ENCODE results near the gene LGMN. TPM values are rescaled to one million over a fixed set of nuclear protein-coding genes. Genes with fewer than 3 reads are reported as not detected.

LGMN gene
- total RNA-seq, 2 donors from 2014 or later, result 83.6 to 167 TPM

GRCh38 chr14:92709340-92710000, 39.0 kb downstream of the LGMN start:
- TF ChIP-seq, protein P1, sequence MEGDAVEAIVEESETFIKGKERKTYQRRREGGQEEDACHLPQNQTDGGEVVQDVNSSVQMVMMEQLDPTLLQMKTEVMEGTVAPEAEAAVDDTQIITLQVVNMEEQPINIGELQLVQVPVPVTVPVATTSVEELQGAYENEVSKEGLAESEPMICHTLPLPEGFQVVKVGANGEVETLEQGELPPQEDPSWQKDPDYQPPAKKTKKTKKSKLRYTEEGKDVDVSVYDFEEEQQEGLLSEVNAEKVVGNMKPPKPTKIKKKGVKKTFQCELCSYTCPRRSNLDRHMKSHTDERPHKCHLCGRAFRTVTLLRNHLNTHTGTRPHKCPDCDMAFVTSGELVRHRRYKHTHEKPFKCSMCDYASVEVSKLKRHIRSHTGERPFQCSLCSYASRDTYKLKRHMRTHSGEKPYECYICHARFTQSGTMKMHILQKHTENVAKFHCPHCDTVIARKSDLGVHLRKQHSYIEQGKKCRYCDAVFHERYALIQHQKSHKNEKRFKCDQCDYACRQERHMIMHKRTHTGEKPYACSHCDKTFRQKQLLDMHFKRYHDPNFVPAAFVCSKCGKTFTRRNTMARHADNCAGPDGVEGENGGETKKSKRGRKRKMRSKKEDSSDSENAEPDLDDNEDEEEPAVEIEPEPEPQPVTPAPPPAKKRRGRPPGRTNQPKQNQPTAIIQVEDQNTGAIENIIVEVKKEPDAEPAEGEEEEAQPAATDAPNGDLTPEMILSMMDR (IDR thresholded peaks at IDR 0.05), result no peak

GRCh38 chr14:92706386-92706785, 42.0 kb downstream of the LGMN start:
- Histone ChIP-seq H3K27me3 (replicated peaks; ENCODE audit: insufficient read depth) (no peaks in the 10 kb centered on the region), H3K9me3 (no peaks in the 10 kb centered on the region), H3K27ac (no peak overlapping the region), H3K4me1 (ENCODE audit: control insufficient read depth in 1 of 2, low read depth in 2 of 2) (no peaks in the 10 kb centered on the region), H3K36me3 (peaks cover 32% of the 10 kb centered on the region), H3K4me3 (no peak overlapping the region)
- ATAC-seq (ENCODE audit: insufficient number of reproducible peaks, low FRiP score, low read depth) (no peak), DNase-seq (ENCODE audit: low spot score) (no peak)
- TF ChIP-seq, protein P1 (IDR thresholded peaks at IDR 0.05), result no peak

More at GRCh38 chr14:92709340-92710000, 39.0 kb downstream of the LGMN start:
- no peak overlapping the region for H3K4me3 ChIP-seq
- ATAC-seq (ENCODE audit: insufficient number of reproducible peaks, low FRiP score, low read depth), result no peak
- H3K9me3 ChIP-seq, result no peaks in the 10 kb centered on the region
- peaks cover 40% of the 10 kb centered on the region for H3K36me3 ChIP-seq
- H3K4me1 ChIP-seq (ENCODE audit: control insufficient read depth in 1 of 2, low read depth in 2 of 2), result no peaks in the 10 kb centered on the region
- H3K27ac ChIP-seq, result no peak overlapping the region
- H3K27me3 ChIP-seq (replicated peaks; ENCODE audit: insufficient read depth), result no peaks in the 10 kb centered on the region
- no peak for DNase-seq (ENCODE audit: low spot score)

- TF ChIP-seq, protein P1 (IDR thresholded peaks at IDR 0.05), result no peak
- peaks cover 27% of the 10 kb centered on the region for H3K36me3 ChIP-seq
- no peak for DNase-seq (ENCODE audit: low spot score)
- no peak overlapping the region for H3K27ac ChIP-seq
- no peak overlapping the region for H3K4me3 ChIP-seq
- no peaks in the 10 kb centered on the region for H3K9me3 ChIP-seq
- H3K27me3 ChIP-seq (replicated peaks; ENCODE audit: insufficient read depth), result no peaks in the 10 kb centered on the region
- ATAC-seq (ENCODE audit: insufficient number of reproducible peaks, low FRiP score, low read depth), result no peak
- H3K4me1 ChIP-seq (ENCODE audit: control insufficient read depth in 1 of 2, low read depth in 2 of 2), result no peaks in the 10 kb centered on the region
Observed at GRCh38 chr14:92704821-92705220, 43.6 kb downstream of the LGMN start.

- H3K4me3 ChIP-seq, result no peak overlapping the region
- H3K27me3 ChIP-seq (replicated peaks; ENCODE audit: insufficient read depth), result no peaks in the 10 kb centered on the region
- DNase-seq (ENCODE audit: low spot score) (no peak), ATAC-seq (ENCODE audit: insufficient number of reproducible peaks, low FRiP score, low read depth) (no peak)
- H3K9me3 ChIP-seq, result no peaks in the 10 kb centered on the region
- H3K27ac ChIP-seq, result no peak overlapping the region
- H3K4me1 ChIP-seq (ENCODE audit: control insufficient read depth in 1 of 2, low read depth in 2 of 2), result no peaks in the 10 kb centered on the region
- TF ChIP-seq, protein P1 (IDR thresholded peaks at IDR 0.05), result no peak
- H3K36me3 ChIP-seq, result peaks cover 21% of the 10 kb centered on the region
Observed at GRCh38 chr14:92704036-92704804, 44.2 kb downstream of the LGMN start.

- Histone ChIP-seq H3K9me3 (no peaks in the 10 kb centered on the region), H3K27me3 (replicated peaks; ENCODE audit: insufficient read depth) (no peaks in the 10 kb centered on the region), H3K4me1 (ENCODE audit: control insufficient read depth in 1 of 2, low read depth in 2 of 2) (no peaks in the 10 kb centered on the region), H3K27ac (no peak overlapping the region), H3K4me3 (no peak overlapping the region), H3K36me3 (peaks cover 21% of the 10 kb centered on the region)
- DNase-seq (ENCODE audit: low spot score), result no peak
- TF ChIP-seq, protein P1 (IDR thresholded peaks at IDR 0.05), result no peak
- ATAC-seq (ENCODE audit: insufficient number of reproducible peaks, low FRiP score, low read depth), result no peak
Observed at GRCh38 chr14:92703516-92703915, 44.9 kb downstream of the LGMN start.

Data from thoracic aorta (tissue), 2 donors.